RWPE1 (cell line): Measurements from ENCODE around the gene MCF2L.

Source experiments
- CTCF ChIA-PET: fragments of 350-600 bp; sonication (Branson Sonifier 250); formaldehyde crosslinking; extraction: SDS; loops from one replicate; lab custom pipeline; 2021; lab: Yijun Ruan, JAX
- POLR2A ChIA-PET: fragments of 400-600 bp; formaldehyde crosslinking; extraction: SDS; loops from one replicate; lab custom pipeline; 2020; ENCODE audit warnings: antibody characterized with exemption; ENCODE audit not compliant: low non-redundant PET; lab: Yijun Ruan, JAX
- DNase-seq: peaks from one replicate; pipeline ENCODE4 v3.0.0; 2012; ENCODE audit warnings: low spot score
- H3K27ac ChIP-seq: fragments of 450-650 bp; 2 replicates; pipeline ENCODE4 v1.5.1; 2017
- TF ChIP-seq, protein P1 (sequence below): fragments of 450-650 bp; conservative IDR thresholded peaks from 2 replicates; pipeline ENCODE4 v1.5.1; 2017; ENCODE audit warnings: low read depth, mild to moderate bottlenecking

MCF2L gene

DNA sequence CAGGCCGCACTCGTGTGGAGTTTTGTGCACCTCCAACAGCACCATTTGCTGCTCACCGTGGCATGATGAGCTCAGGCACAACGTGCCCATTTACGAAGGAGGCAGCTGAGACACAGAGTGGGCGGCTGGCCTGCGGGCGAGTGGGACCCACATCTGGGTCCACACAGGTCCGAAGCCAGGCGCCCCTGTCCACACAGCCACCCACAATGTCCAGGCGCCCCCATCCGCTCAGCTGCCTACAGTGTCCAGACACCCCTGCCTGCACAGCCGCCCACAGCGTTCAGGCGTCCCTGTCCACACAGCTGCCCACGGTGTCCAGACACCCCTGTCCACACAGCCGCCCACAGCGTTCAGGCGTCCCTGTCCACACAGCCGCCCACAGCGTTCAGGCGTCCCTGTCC, 94.1 kb downstream of the MCF2L start:
- no peak for DNase-seq
- TF ChIP-seq, protein P1, sequence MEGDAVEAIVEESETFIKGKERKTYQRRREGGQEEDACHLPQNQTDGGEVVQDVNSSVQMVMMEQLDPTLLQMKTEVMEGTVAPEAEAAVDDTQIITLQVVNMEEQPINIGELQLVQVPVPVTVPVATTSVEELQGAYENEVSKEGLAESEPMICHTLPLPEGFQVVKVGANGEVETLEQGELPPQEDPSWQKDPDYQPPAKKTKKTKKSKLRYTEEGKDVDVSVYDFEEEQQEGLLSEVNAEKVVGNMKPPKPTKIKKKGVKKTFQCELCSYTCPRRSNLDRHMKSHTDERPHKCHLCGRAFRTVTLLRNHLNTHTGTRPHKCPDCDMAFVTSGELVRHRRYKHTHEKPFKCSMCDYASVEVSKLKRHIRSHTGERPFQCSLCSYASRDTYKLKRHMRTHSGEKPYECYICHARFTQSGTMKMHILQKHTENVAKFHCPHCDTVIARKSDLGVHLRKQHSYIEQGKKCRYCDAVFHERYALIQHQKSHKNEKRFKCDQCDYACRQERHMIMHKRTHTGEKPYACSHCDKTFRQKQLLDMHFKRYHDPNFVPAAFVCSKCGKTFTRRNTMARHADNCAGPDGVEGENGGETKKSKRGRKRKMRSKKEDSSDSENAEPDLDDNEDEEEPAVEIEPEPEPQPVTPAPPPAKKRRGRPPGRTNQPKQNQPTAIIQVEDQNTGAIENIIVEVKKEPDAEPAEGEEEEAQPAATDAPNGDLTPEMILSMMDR: no peak
- H3K27ac ChIP-seq: no peak overlapping the region
- CTCF ChIA-PET: no interaction called here
- POLR2A ChIA-PET: no interaction called here

DNA sequence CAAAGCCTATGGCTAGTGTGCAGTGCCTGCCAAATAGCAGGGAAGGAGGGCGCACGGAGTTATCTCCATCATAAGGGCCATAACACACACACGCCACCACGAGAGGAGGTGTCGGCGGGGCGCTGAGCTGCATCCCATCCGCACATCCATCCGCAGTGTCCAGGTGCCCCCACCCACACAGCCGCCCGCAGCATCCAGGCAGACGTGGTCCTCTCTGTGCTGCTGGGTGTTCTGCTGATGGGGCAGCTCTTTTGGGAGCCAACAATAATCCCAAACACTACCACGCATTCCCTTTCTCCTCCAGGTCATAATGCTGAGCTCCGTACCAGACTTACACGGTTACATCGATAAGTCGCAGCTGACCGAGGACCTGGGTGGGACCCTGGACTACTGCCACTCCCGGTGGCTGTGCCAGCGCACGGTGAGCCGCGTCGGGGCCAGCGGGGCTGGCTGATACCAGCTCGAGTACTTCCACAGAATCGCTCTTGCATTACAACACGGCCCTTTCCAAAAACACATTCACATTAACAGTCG, 95.1 kb downstream of the MCF2L start:
- H3K27ac ChIP-seq: no peak overlapping the region
- POLR2A ChIA-PET: no interaction called here
- CTCF ChIA-PET: interaction anchor here (0.6 kb wide), 1 partner anchor 35 kb away, joined by 4 read pairs; no protein-coding TSS in a partner anchor
- TF ChIP-seq, protein P1: no peak
- no peak for DNase-seq

DNA sequence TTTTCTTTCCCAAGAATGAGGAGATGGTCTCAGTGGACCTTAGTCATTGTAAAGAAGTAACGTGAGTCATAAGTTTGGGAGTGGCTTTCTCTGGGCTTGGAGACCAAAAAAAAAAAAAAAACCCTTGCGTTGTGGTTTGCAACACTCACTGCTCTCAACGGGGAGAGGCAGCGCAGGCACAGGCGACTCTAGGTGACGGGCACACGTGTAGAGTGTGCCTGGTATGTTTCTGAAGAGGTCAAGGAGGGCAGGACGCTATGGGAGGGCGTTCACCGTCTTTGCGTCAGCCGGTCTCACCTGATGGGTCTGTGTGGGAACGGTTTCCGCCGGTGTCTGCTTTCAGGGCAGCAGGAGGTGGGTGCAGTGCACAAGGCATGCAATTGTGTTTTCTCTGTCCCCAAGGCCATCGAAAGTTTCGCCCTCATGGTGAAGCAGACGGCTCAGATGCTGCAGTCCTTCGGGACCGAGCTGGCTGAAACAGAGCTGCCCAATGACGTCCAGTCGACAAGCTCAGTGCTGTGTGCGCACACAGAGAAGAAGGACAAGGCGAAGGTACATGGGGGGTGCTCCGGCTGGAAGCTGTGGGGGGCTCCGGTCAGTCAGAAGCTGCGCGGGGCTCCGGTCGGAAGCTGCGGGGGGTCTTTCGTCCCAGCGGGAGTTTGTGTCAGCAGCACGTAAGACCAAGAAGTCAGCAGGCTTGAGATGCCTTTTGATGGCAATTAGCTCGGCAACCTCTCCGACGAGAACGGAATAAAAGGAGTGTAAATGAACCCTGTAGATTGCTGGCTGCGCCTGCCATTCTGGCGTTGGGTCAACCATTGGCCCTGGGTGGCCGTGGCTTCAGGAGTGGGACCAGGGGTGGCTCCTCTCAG, 95.8 kb downstream of the MCF2L start:
- ChIA-PET POLR2A (no interaction called here), CTCF (interaction anchor here (0.5 to 0.7 kb wide), 3 partner anchors 31 to 199 kb away, joined by 4 to 5 read pairs (median 4); no protein-coding TSS in a partner anchor)
- TF ChIP-seq, protein P1: no peak
- peak; percentile 41 for DNase-seq
- no peak overlapping the region for H3K27ac ChIP-seq

DNA sequence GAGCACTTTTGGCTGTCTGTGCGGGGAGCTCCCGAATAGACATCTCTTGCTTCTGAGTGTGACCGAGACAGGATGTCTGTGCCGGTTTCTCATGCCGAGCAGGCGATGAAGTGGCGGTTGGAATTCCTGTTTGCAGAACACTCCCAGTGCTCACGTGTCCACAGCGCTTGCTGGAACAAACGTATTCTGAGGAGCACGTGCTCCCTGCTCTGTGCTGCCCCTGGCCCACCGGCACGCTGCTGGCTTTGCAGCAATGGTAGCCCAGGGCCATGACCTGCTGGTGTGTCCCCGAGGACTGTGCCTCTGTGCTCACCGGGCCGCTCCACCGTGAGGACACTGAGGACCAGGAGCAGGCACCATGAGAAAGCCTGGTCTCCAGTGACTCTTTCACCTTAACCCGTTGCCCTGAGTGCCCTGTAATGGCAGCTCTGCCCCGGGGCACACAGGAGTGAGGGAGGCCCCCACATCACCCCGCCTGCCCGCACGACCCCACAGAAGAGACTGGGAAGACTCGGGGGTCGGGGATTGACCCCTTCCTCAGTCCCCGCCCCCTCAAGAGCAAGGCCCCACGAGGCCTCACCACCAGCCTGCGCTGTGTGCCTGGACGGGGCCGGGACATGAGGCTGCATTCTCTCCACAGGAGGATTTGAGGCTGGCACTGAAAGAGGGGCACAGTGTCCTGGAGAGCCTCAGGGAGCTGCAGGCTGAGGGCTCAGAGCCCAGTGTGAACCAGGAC, 96.6 kb downstream of the MCF2L start:
- TF ChIP-seq, protein P1: no peak
- DNase-seq: no peak
- ChIA-PET POLR2A (no interaction called here), CTCF (interaction anchor here (0.7 kb wide), 1 partner anchor 31 kb away, joined by 5 read pairs; no protein-coding TSS in a partner anchor)
- H3K27ac ChIP-seq: no peak overlapping the region

DNA sequence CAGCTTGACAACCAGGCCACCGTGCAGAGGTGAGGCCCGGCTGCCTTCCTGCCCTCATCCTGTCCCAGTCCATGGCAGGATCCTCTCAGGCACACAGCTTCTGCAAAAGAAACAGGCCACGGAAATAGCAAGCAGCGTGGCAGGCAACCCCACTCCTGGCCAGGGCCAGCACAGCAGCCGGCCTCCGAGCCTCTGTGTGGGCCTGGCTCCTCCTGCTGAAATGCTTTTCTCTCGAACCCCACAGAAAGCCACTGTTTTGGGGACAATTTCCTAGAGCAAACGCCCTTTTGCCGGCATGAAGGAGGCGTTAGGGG, 97.1 kb downstream of the MCF2L start:
- ChIA-PET CTCF (no interaction called here), POLR2A (no interaction called here)
- TF ChIP-seq, protein P1: no peak
- DNase-seq: no peak
- no peak overlapping the region for H3K27ac ChIP-seq

DNA sequence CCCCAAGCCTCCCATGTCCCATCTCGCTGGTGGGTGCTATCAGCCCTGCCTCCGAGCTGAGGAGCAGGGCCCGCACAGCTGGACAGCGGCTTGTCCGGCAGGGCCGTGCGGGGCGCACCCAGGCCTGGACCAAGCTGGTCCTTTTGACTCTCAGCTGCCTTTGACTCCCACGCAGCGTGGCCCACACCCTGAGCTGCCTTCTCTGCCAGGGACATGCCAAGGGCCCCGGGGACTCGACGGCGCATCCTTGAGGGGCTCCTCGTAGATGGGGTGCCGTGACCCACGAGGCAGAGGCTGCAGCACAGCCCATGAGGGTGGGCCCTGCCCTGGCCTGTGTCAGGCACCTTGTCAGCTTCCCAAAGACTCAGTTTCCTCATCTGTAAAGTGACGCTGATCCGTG, 97.7 kb downstream of the MCF2L start:
- TF ChIP-seq, protein P1: no peak
- CTCF ChIA-PET: no interaction called here

More for the DNA sequence above, 97.7 kb downstream of the MCF2L start:
- DNase-seq: no peak
- POLR2A ChIA-PET: no interaction called here
- no peak overlapping the region for H3K27ac ChIP-seq
